Measurements from ENCODE around the gene TCEAL7.

The TCEAL7 gene

DNA sequence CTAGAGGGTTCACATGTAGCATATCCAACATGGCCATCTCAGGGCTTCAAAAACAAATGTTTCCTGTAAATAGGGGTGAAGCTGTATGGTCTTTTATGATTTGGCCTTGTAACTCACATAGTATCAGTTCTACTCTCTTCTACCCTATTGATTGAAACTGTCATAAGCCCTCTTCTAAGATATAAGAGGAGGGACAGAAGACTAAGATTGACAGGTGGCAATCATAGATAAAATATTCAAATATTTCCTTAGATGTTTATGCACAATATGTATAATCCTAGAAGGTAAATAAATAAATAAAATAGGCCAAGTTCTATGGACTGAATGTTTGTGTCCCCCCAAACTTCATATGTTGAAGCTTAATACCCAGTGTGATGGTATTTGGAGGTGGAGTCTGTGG lies 39.4 kb downstream of the TCEAL7 start:
- TF ChIP-seq, protein P1, sequence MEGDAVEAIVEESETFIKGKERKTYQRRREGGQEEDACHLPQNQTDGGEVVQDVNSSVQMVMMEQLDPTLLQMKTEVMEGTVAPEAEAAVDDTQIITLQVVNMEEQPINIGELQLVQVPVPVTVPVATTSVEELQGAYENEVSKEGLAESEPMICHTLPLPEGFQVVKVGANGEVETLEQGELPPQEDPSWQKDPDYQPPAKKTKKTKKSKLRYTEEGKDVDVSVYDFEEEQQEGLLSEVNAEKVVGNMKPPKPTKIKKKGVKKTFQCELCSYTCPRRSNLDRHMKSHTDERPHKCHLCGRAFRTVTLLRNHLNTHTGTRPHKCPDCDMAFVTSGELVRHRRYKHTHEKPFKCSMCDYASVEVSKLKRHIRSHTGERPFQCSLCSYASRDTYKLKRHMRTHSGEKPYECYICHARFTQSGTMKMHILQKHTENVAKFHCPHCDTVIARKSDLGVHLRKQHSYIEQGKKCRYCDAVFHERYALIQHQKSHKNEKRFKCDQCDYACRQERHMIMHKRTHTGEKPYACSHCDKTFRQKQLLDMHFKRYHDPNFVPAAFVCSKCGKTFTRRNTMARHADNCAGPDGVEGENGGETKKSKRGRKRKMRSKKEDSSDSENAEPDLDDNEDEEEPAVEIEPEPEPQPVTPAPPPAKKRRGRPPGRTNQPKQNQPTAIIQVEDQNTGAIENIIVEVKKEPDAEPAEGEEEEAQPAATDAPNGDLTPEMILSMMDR (conservative IDR thresholded peaks at IDR 0.05), result no peak
- no peak overlapping the region for H3K27ac ChIP-seq

DNA sequence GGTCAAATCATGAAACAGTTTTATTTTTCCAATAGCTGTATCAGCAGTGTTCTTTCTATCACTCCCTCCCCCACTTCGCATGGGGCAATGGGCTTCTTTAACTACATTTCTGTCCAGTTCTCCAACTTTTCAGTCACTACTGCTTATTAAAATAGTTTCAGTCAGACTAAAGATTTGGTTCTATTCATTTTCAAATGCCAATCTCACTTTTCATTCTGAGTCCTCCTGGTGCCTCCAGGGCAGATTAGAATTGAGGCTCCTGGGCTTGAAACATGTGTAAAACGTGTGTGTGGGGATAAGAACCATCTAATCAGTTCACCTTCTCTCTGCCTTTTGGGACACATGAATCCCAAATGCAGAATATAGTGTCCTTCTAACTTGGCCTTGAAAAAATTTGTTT lies 42.8 kb downstream of the TCEAL7 start:
- no peak overlapping the region for H3K27ac ChIP-seq
- TF ChIP-seq, protein P1 (conservative IDR thresholded peaks at IDR 0.05), result no peak

DNA sequence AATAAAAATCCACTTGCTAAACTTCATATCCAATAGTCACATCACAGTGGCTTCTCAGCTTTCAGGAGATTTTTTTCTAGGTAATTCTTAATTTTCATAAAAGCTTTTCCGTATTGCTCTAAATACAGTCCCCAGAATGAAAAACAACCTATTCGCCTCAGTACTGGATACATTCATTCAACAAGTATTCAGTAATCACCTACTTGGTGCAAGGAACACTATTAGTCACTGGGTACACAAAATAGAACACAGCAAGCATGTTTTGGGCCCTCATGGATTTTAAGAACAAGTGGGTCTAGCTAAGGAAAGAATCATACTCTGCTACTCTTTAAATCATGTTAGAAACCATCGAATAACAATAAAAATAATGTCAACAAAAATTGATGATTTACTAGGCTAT lies 43.5 kb downstream of the TCEAL7 start:
- TF ChIP-seq, protein P1 (conservative IDR thresholded peaks at IDR 0.05), result no peak

DNA sequence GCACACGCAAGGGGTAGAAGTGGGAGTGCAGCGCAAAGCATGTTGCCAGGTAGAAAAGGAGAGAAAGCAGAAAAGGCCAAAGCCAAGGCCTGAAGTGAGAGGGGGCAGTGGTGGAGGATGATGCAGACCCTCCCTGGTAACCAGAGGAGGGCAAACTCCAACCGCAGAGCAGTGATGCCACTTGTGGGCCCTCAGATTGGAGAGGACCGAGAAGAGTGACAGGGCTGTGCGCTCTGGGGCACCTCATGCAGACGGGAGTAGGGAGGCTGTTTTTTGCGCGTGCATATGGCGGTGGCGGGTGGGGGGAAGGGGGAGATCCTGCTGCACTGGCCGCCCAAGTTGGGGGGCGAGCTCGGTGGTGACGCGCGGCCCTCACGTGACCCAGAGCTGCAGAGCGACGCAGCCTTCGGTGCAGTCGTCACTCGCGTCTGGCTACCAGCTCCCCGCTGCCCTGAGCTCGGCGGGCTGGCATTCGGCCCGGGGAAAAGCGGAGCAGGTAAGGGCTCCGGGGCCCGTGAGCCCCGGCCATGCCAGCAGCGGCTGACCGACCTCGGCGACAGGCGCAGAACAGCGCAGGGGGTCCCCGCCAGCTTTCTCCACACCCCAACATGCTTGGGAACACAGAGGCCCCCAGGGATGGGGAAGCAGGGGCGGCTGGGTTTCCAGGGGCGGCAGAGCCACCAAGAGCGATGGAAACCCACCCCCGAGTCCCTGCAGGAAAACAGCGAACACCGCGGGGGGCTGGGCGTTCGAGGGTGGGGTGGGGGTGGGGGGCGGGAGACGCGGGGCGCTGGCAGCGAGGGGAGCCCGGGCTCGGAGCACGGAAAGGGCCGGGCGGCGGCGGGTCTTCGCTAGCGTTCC lies 46.3 kb downstream of the TCEAL7 start, which contains the start of gene BEX3:
Gene BEX3, plus strand, starts transcription at position 421 of the 861 bp plus-strand sequence. CDS start 984 bp downstream, outside the sequence.
- H3K27ac ChIP-seq, result peak within 1 kb of the TSS; percentile 59
- TF ChIP-seq, protein P1 (conservative IDR thresholded peaks at IDR 0.05), result no peak

More for the DNA sequence above, 43.5 kb downstream of the TCEAL7 start:
- no peak overlapping the region for H3K27ac ChIP-seq

DNA sequence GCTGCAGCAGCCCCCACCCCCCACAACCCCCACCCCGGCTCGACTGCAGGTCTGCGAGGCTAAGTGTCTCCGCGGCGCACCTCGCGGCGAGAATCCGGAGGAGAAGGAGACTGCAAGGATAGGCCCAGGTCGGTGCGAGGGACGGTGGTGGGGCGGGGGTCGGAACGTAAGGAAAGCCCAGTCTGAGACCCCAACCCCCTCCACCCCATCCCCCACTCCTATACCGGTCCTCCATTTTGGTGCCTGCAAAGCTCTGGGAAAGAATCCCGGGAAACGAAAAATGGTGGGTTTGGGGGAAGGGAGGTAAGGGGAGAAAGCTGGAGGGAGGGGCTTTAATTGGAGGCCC lies 46.9 kb downstream of the TCEAL7 start:
- peak overlapping the region; percentile 59; the same call in 1 of the 2 replicates for H3K27ac ChIP-seq
- TF ChIP-seq, protein P1 (conservative IDR thresholded peaks at IDR 0.05), result no peak

DNA sequence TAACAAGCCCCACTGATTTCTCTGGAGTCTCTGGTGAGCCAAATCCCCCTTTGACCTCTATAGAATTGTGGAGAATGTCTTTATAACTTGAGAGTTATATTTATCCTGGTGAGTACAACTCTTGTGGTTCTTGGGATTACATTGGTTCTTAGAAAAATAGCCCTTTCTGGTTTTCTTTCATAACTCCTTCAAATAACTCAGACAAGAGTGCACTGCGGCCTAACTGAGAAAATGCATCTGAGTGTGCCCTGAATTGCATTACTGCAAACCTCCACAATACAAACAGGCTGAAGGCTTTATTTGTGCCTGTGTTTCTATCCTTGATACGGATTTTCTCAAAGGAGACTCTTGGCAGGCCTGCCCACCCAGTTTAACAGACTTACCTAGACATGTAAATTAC lies 49.0 kb downstream of the TCEAL7 start:
- no peak overlapping the region for H3K27ac ChIP-seq

More for the DNA sequence above, 49.0 kb downstream of the TCEAL7 start:
- TF ChIP-seq, protein P1 (conservative IDR thresholded peaks at IDR 0.05), result no peak
